ENCODE measurements around the gene CDHR3.

DNA sequence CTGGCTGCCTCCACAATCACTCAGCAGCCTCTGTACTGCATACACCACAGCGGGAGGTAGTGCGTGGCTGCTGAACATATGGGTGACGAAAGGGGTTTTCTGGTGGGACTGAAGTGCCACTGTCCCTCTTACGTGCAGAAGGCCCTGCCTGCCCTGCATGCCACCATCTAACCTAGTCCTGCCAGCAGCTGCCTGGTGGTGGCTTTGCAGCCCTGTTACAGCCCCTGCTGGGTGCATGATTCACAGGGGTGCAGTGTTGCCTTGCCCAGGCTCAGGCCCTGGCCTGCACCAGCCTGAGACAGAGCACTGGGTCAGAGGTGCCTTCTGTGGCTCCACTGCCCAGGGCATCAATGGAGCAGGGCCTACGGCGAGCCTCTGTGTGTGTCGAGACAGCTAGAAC, 98.9 kb downstream of the CDHR3 start:
- TF ChIP-seq, protein P1, sequence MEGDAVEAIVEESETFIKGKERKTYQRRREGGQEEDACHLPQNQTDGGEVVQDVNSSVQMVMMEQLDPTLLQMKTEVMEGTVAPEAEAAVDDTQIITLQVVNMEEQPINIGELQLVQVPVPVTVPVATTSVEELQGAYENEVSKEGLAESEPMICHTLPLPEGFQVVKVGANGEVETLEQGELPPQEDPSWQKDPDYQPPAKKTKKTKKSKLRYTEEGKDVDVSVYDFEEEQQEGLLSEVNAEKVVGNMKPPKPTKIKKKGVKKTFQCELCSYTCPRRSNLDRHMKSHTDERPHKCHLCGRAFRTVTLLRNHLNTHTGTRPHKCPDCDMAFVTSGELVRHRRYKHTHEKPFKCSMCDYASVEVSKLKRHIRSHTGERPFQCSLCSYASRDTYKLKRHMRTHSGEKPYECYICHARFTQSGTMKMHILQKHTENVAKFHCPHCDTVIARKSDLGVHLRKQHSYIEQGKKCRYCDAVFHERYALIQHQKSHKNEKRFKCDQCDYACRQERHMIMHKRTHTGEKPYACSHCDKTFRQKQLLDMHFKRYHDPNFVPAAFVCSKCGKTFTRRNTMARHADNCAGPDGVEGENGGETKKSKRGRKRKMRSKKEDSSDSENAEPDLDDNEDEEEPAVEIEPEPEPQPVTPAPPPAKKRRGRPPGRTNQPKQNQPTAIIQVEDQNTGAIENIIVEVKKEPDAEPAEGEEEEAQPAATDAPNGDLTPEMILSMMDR (tag by site-specific recombination; IDR thresholded peaks at IDR 0.05) = no peak
- TF ChIP-seq ZNF335 (tag by site-specific recombination; conservative IDR thresholded peaks at IDR 0.05) = no peak
- TF ChIP-seq ZNF121 (tag by site-specific recombination; IDR thresholded peaks at IDR 0.05) = no peak
- no peak for TF ChIP-seq TCF7L2 (IDR thresholded peaks at IDR 0.05; ENCODE audit: borderline replicate concordance, low read depth, low read length)
- TF ChIP-seq ZBTB1 (tag by site-specific recombination; IDR thresholded peaks at IDR 0.05) = no peak
- no peak for TF ChIP-seq ZNF549 (tag by site-specific recombination; IDR thresholded peaks at IDR 0.05)

All from HEK293 (cell line).